ENCODE measurements around the gene MIA. TPM values are rescaled to one million over a fixed set of nuclear protein-coding genes. Genes with fewer than 3 reads are reported as not detected.

The MIA gene
- total and polyA plus RNA-seq, 2 donors (not counting 1 experiment from before 2014, with no cell fraction given): 0.37 to 5.7 TPM

DNA sequence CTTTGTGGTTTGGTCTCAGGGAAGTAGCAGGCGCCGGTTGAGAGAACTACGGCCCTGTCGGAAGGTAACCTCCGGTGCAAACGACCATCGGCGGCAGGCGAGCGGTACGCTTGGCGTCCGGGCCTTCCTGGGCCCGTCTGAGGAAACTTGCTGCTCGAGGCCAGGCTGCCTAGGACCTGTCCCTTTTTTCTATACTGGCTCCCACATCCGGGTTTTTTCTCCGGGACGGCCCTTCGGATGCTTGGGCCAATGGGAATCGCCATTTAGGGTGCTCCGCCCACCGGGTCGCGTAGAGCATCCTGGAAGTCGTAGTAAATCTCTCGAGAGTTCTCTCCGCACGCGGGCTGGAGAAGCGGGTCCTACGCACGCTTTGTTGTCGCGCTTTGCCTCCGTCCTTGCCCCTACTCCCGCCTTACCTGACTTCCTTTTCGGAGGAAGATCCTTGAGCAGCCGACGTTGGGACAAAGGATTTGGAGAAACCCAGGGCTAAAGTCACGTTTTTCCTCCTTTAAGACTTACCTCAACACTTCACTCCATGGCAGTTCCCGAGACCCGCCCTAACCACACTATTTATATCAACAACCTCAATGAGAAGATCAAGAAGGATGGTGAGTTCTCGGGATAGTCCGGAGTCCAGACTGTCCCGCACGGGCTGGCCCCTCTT, 24.3 kb upstream of the MIA start, which contains the start of gene SNRPA:
SNRPA (plus strand) TSS at position 330 of the 664 bp plus-strand sequence; CDS start at position 536, 206 bp downstream.
- peak within 1 kb of the TSS; percentile 83 for H3K4me2 ChIP-seq (replicated peaks; ENCODE audit: low read depth, low read length, poor library complexity, severe bottlenecking)
- peaks cover 26% of the 10 kb centered on the region for H4K20me1 ChIP-seq (ENCODE audit: control insufficient read depth, insufficient read depth, low read length, poor library complexity, severe bottlenecking)
- peaks cover 37 to 61% of the 10 kb centered on the region in 2 donors for H3K4me1 ChIP-seq (ENCODE audit: control insufficient read depth in 2 of 2, insufficient read depth in 2 of 2, low read length in 2 of 2)
- ChIA-PET CTCF (interaction anchor here (1.0 to 2.8 kb wide), 9 partner anchors 27 to 88 kb away, joined by 3 to 29 read pairs (median 8); partner anchors contain the start of genes COQ8B, EGLN2, ITPKC and RAB4B), POLR2A (interaction anchor here (0.6 to 4.7 kb wide), 12 partner anchors 22 to 591 kb away, joined by 3 to 99 read pairs (median 8); partner anchors contain the start of genes COQ8B, EGLN2, ITPKC and MIA)
- no peaks in the 10 kb centered on the region for H3K9me3 ChIP-seq (ENCODE audit: control extremely low read depth in 1 of 3, control insufficient read depth in 2 of 3, insufficient read depth in 1 of 3, low read length in 2 of 3)
- TF ChIP-seq, protein P1, sequence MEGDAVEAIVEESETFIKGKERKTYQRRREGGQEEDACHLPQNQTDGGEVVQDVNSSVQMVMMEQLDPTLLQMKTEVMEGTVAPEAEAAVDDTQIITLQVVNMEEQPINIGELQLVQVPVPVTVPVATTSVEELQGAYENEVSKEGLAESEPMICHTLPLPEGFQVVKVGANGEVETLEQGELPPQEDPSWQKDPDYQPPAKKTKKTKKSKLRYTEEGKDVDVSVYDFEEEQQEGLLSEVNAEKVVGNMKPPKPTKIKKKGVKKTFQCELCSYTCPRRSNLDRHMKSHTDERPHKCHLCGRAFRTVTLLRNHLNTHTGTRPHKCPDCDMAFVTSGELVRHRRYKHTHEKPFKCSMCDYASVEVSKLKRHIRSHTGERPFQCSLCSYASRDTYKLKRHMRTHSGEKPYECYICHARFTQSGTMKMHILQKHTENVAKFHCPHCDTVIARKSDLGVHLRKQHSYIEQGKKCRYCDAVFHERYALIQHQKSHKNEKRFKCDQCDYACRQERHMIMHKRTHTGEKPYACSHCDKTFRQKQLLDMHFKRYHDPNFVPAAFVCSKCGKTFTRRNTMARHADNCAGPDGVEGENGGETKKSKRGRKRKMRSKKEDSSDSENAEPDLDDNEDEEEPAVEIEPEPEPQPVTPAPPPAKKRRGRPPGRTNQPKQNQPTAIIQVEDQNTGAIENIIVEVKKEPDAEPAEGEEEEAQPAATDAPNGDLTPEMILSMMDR (IDR thresholded peaks at IDR 0.05): no peak
- TF ChIP-seq EZH2 (IDR thresholded peaks at IDR 0.05; ENCODE audit: borderline replicate concordance, insufficient read depth, low read depth, low read length, poor library complexity, severe bottlenecking): no peak
- Mint-ChIP-seq H3K4me1 (peaks cover 48% of the 10 kb centered on the region), H3K27ac (peak within 1 kb of the TSS; percentile 95), H3K9me3 (ENCODE audit: insufficient read depth) (no peaks in the 10 kb centered on the region), H3K4me3 (peak within 1 kb of the TSS; percentile 93), H3K27me3 (no peaks in the 10 kb centered on the region)
- H3K9ac ChIP-seq (ENCODE audit: low read length): peak within 1 kb of the TSS; percentile 96
- H3K27me3 ChIP-seq (replicated peaks in 1 of 4; ENCODE audit: control extremely low read depth in 1 of 4, control insufficient read depth in 3 of 4, insufficient read depth in 4 of 4, low read length in 3 of 4): no peaks in the 10 kb centered on the region
- ATAC-seq (ENCODE audit: low read depth) (peak; percentile 62), DNase-seq (peak; percentile 99)
- peak within 1 kb of the TSS; percentile 86 to 98 (median 89) for H3K4me3 ChIP-seq (ENCODE audit: control extremely low read depth in 1 of 5, extremely low read depth in 1 of 5, insufficient read depth in 1 of 5, low read depth in 2 of 5, low read length in 4 of 5)
- peaks cover 7 to 16% of the 10 kb centered on the region in 2 experiments for H3K36me3 ChIP-seq (replicated peaks in 1 of 2; ENCODE audit: control extremely low read depth in 1 of 2, control insufficient read depth in 1 of 2, extremely low read depth in 1 of 2, insufficient read depth in 2 of 2, low read length in 1 of 2)
- H2AFZ ChIP-seq (ENCODE audit: insufficient read depth, low read depth, low read length, poor library complexity, severe bottlenecking): peak within 1 kb of the TSS; percentile 89
- H3K27ac ChIP-seq (ENCODE audit: low read length in 2 of 2): peak within 1 kb of the TSS; percentile 94 to 97
- peaks cover 60% of the 10 kb centered on the region for H3K79me2 ChIP-seq (ENCODE audit: control insufficient read depth, insufficient read depth, low read length)
- under 1% methylated on average over 46 of the region's 46 CpGs for WGBS (ENCODE audit: insufficient coverage)
- intact Hi-C loops (cut with micrococcal nuclease): loop anchor here (1.0 to 5.0 kb wide), 8 partner anchors 26 to 511 kb away; partner anchors contain the start of genes COQ8B, HNRNPUL1 and NUMBL
